GM10847 (cell line): Measurements from ENCODE around the gene ZSWIM5.
A peak's percentile ranks its signal among the peaks of the same experiment; 100 is the strongest.

Experiments
- POLR2A ChIP-seq: IDR thresholded peaks from 2 replicates; pipeline ENCODE4 v1.6.1; 2011; ENCODE audit not compliant: insufficient read length; ENCODE audit errors: extremely low read depth

Gene ZSWIM5

DNA sequence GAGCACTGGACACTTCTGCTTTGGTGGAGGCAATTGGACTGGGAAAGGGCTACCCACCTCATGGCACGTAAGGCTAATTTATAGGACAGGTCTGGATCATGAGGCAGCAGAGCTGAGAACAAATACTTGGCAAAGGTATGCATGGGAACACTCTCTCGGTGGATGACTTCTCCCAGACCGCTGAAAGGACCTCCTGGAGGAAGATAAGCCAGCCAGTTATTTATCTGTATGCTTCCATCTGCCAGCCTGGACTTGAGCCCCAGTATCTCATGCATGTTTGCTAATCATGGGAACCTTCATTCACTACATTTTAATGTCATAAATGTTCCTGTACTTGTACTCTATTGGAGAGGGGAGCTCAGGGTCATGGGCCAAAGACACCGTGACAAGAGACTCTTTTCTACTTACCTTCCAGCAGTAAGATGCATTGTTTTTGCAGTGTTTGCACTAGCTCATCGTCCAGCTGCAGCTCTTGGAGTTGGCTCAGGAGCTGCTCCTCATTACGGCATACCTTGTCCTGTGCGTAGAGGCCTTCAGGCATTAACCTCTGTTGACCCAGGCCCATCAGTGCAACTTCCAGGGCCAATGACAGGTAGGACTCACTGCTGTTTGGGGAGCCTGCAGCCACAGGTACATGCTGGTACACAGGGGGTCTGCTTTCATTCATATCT is 170.6 kb downstream of the ZSWIM5 start:
- no peak for TF ChIP-seq POLR2A

DNA sequence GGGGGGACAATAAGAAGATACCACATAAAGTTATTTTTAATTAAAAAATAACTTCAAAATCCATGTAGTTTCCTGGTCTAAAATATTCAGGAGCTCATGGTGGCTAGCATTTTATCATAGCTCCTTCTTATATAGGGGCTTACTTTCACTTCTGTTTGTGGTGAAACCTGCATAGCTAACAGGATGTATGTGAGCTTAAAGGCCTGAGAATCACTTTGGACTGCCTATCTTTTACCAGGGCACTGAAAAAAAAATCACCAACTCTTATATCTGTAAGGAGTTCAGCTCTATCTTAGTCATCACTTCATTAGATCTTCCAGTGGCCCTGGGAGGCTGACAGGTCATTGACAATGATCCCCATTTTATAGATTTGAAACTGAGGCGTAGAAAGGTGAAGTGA is 173.0 kb downstream of the ZSWIM5 start:
- no peak for TF ChIP-seq POLR2A

DNA sequence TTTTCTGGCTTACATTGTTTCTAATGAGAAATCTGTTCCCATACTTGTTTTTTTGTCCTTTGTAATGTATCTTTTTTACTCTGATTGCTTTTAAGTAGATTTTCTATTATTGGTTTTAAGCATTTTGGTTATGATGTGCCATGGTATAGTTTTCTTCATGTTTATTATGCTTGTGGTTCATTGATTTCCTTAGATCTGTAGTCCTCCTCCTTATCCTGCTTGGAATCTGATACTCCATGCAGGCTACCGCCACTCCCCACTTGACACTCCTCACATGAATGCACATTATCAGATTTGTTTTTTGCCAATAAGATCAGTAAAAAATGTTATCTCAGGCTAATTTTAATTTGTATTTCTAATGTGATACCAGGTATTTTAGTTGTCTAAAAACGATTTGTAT is 173.6 kb downstream of the ZSWIM5 start:
- TF ChIP-seq POLR2A: no peak

DNA sequence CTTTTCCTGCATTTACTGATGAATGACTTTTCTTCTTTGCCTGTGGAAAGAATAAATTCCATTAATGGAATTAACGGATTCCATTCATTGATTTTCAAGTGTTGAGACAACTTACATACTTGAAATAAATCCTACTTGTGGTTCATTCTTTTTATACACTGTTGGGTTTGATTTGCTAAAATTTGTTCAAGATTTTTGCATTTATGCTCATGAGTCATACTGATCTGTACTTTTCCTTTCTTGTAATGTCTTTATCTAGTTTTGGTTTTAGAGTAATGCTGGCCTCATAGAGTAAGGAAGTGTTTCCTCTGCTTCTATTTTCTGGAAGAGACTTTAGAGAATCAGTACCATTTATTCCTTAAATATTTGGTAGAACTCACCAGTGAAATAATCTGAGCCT is 180.0 kb downstream of the ZSWIM5 start:
- TF ChIP-seq POLR2A: no peak

DNA sequence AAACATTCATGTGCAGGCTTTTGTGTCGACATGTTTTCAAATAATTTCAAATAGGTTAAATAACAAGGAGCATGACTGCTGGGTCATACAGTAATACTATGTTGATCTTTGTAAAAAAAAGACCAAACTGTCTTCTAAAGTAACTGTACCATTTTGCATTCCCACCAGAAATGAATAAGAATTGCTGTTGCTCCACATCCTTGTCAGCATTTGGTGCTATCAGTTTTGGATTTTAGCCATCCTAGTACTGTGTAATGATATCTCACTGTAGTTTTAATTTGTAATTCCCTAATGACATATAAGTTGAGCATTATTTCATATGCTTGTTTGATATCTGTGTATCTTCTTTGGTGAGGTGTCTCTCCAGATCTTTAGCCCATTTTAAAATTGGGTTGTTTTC is 182.7 kb downstream of the ZSWIM5 start:
- TF ChIP-seq POLR2A: no peak

GRCh38 chr1:45018599-45019230 is 187.7 kb downstream of the ZSWIM5 start:
- no peak for TF ChIP-seq POLR2A

DNA sequence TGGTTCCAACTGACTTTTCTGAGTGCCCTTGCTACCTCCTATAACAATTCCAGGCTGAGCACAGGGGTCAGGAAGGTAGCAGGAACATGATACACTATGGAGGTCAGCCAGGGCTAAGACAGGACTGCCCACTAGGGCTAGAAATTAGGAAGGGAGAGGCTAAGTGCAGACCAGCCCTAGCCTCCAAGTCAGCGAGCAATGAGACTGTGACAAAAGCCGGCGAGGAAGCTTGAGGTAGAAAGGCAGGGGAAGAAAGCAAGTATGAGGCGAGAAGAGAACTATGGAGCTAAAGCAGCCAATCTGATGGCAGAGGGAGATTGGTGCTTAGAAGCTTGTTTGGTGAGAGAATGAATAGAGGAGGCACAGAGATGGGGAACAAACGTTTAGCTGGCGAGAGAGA is 189.6 kb downstream of the ZSWIM5 start:
- no peak for TF ChIP-seq POLR2A

GRCh38 chr1:45016090-45016697 is 190.2 kb downstream of the ZSWIM5 start:
- no peak for TF ChIP-seq POLR2A

DNA sequence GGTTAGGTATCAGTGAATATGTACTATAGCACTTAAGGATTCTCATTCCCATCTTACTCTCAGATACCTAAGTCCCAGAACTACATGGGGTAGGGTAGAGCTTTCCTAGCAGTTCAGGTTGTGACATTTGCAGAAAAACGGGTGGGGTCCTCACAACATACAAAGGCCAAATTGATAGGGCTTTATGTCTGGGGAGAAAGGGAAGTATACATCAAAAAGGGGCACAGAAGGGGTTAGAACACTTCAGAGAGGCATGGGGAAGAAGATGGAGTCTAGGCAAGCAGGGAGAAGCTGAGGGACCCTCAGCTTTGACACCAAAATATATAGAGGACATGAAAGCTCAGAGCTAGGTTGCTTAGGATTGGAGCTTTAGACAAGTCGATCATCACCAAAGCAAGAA is 190.7 kb downstream of the ZSWIM5 start:
- no peak for TF ChIP-seq POLR2A

- no peak for TF ChIP-seq POLR2A
Measured at GRCh38 chr1:45014321-45015028, 191.9 kb downstream of the ZSWIM5 start.

DNA sequence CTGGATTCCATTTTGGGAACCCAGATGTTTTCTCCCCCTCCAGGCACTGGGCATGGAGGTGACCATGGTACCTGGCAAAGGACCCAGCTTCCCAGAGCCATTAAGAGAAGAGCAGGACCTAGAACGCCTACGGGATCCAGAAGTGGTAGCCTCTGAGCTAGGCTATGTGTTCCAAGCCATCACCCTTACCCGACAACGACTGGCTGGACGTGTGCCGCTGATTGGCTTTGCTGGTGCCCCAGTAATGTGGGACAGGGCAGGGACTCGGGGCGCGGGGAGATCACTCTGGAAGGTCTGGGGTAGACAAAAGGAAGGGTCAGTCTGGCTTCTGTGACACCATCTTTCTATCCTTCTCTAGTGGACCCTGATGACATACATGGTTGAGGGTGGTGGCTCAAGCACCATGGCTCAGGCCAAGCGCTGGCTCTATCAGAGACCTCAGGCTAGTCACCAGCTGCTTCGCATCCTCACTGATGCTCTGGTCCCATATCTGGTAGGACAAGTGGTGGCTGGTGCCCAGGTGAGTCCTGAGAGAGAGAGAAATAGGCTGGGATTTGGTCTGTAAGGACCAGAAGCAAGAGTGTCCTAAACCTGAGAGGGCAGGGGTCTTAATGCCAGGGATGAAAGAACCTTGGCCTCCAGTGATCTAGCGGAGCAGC is 192.7 kb downstream of the ZSWIM5 start:
- no peak for TF ChIP-seq POLR2A

DNA sequence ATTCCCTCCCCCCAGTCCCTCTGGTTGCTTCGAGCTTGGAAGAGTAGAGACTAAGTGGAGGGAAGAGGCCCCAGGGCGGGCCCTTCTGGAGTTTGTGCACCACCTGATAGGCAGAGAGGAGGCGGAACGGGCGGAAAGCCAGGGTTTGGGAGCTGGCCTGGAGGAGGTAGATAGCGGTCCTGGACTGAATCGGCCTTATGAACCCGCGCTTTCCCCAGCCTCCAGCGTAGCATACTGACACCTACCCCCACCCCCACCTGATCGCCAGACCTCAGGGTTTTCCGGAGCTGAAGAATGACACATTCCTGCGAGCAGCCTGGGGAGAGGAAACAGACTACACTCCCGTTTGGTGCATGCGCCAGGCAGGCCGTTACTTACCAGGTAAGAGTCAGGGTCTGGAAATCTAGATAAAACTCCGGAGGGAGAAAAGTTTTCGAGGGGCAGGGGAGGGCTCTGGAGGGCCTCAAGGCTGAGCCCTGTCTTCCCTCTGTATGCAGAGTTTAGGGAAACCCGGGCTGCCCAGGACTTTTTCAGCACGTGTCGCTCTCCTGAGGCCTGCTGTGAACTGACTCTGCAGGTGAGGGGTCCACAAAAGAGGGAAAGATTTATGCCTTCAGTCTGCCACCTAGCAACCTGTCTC is 193.6 kb downstream of the ZSWIM5 start:
- TF ChIP-seq POLR2A: no peak

DNA sequence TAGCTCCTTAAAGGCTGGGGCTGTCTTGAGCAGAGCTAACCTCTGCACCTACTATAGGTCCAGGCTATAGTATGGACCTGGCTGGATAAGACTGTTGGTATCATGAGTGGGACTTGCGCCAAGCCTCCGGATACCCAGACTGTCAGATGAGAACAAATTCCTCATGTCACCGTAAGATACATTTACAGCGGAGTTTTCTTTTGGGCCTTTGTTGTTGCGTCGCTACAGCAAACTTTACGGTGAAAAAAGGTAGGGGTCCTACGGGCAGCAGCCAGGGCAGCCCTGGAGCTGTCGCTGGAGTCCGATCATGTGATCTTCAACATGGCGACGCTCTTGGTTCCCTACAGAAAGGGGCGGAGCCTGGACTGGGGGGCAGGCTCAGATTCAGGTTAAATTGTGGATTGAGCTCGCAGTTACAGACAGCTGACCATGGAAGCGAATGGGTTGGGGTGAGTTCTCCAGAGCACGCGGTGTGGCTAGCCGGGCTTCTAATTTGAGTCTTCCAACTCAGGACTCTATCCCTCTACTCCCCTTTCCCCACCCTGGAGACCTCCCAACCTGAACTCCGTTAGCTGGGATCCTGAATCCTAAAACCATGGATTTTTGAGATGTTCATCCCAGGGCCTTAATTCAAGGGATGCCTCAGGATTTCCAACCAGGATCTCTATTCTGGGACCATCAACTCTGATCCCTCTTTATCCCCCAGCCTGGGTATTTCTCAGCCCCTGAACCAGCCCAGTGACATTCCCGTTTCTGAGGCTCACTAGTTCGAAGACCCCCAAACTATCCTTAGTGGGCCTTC is 194.4 kb downstream of the ZSWIM5 start, which contains the start of gene UROD:
Gene UROD (plus strand): TSS at position 418 of the 802 bp plus-strand sequence. CDS start 12 bp downstream, at position 430.
- peak; percentile 69 for TF ChIP-seq POLR2A
